Testis (tissue), 2 donors: Measurements from ENCODE around the gene IQGAP3.

Experiments
- CTCF ChIP-seq, 3 experiments: fragments of 450-650 bp in 2 of 3; fragments of 200-600 bp in 1 of 3; sonication (generic) in 1 of 3; IDR thresholded peaks; one replicate each; pipeline ENCODE4 v1.5.1; 2016 to 2019; ENCODE audit warnings: antibody characterized with exemption in 3 of 3, mild to moderate bottlenecking in 2 of 3, moderate library complexity in 1 of 3
- POLR2A ChIP-seq: fragments of 450-650 bp; IDR thresholded peaks from one replicate; pipeline ENCODE4 v1.6.1; 2017; ENCODE audit warnings: antibody characterized with exemption, mild to moderate bottlenecking, moderate library complexity

- TF ChIP-seq POLR2A (no peak), CTCF (IDR thresholded peaks at IDR 0.05) (no peak)
Observed at GRCh38 chr1:156489935-156490293, 82.5 kb downstream of the IQGAP3 start.
